NAMALWA (cell line): Measurements from ENCODE around the gene ZFR.
"Not testable (repeated sequence)": the region's sequence is repeated elsewhere in the genome, so short reads cannot be mapped to it uniquely, and the experiment has no call there.

ENCODE experiments used
- DNase-seq: peaks from one replicate; pipeline ENCODE4 v3.0.0-alpha.2; 2015; ENCODE audit warnings: low spot score

The ZFR gene

GRCh38 chr5:32444431-32445286, at the start of gene ZFR:
ZFR (minus strand) TSS chr5:32444740; CDS start chr5:32444658, 82 bp downstream.
- peak; percentile 95 for DNase-seq

GRCh38 chr5:32490972-32491557, 46.5 kb upstream of the ZFR start:
- no peak for DNase-seq

GRCh38 chr5:32489791-32490562, 45.4 kb upstream of the ZFR start:
- DNase-seq: peak; percentile 84

GRCh38 chr5:32487424-32487823, 42.9 kb upstream of the ZFR start:
- no peak for DNase-seq

GRCh38 chr5:32487008-32487407, 42.5 kb upstream of the ZFR start:
- no peak for DNase-seq

- DNase-seq: no peak
Measured at GRCh38 chr5:32482193-32482592, 37.7 kb upstream of the ZFR start.

- DNase-seq: no peak
Measured at GRCh38 chr5:32479096-32479495, 34.6 kb upstream of the ZFR start.

- DNase-seq: no peak
Measured at GRCh38 chr5:32476891-32477290, 32.4 kb upstream of the ZFR start.

- DNase-seq: no peak
Measured at GRCh38 chr5:32475334-32476097, 31.0 kb upstream of the ZFR start.

GRCh38 chr5:32474209-32474854, 29.8 kb upstream of the ZFR start:
- DNase-seq: no peak

GRCh38 chr5:32473072-32473471, 28.5 kb upstream of the ZFR start:
- DNase-seq: no peak

GRCh38 chr5:32471784-32472183, 27.2 kb upstream of the ZFR start:
- DNase-seq: no peak

- no peak for DNase-seq
Measured at GRCh38 chr5:32465076-32465475, 20.5 kb upstream of the ZFR start.

- no peak for DNase-seq
Measured at GRCh38 chr5:32462618-32463017, 18.1 kb upstream of the ZFR start.

GRCh38 chr5:32461441-32462120, 17.0 kb upstream of the ZFR start:
- DNase-seq: no peak

GRCh38 chr5:32460702-32461101, 16.2 kb upstream of the ZFR start:
- no peak for DNase-seq

- DNase-seq: no peak
Measured at GRCh38 chr5:32458880-32459495, 14.4 kb upstream of the ZFR start.

GRCh38 chr5:32455311-32455710, 10.8 kb upstream of the ZFR start:
- DNase-seq: no peak

- no peak for DNase-seq
Measured at GRCh38 chr5:32454821-32455220, 10.3 kb upstream of the ZFR start.

GRCh38 chr5:32453916-32454315, 9.4 kb upstream of the ZFR start:
- no peak for DNase-seq

- DNase-seq: not testable (repeated sequence)
Measured at GRCh38 chr5:32452316-32452715, 7.8 kb upstream of the ZFR start.
